Spleen (tissue), 11 donors: ENCODE data around the gene ZG16. TPM values are rescaled to one million over a fixed set of nuclear protein-coding genes. Genes with fewer than 3 reads are reported as not detected.

Source experiments
- DNase-seq: peaks from one replicate; pipeline ENCODE4 v3.0.0-alpha.2; 2020
- H3K27ac ChIP-seq, 8 donors: fragments of 200-600 bp; sonication (generic) in 7 of 8; 1 replicate in 4 of 8; 2 replicates in 4 of 8; pipeline versions ENCODE4 v1.5.0 to v1.8.0; 2016 to 2021; ENCODE audit warnings: inconsistent platforms in 4 of 8, mild to moderate bottlenecking in 4 of 8, moderate library complexity in 1 of 8
- H3K27me3 ChIP-seq, 7 donors: fragments of 200-600 bp; sonication (generic) in 6 of 7; replicated peaks in 1 of 7; 1 replicate in 4 of 7; 2 replicates in 3 of 7; pipeline versions ENCODE4 v1.5.0 to v1.8.0; 2016 to 2021; ENCODE audit warnings: inconsistent platforms in 3 of 7, mild to moderate bottlenecking in 1 of 7
- H3K36me3 ChIP-seq, 6 donors: fragments of 200-600 bp; sonication (generic) in 5 of 6; 1 replicate in 4 of 6; 2 replicates in 2 of 6; pipeline versions ENCODE4 v1.5.0 to v1.8.0; 2016 to 2021; ENCODE audit warnings: inconsistent platforms in 2 of 6
- H3K4me1 ChIP-seq, 6 donors: fragments of 200-600 bp; sonication (generic) in 5 of 6; 1 replicate in 3 of 6; 2 replicates in 3 of 6; pipeline versions ENCODE4 v1.5.0 to v1.8.0; 2016 to 2021; ENCODE audit warnings: inconsistent platforms in 3 of 6
- H3K4me3 ChIP-seq, 8 donors: fragments of 200-600 bp; sonication (generic) in 7 of 8; 1 replicate in 4 of 8; 2 replicates in 4 of 8; pipeline versions ENCODE4 v1.5.0 to v1.8.0; 2016 to 2021; ENCODE audit warnings: inconsistent platforms in 4 of 8, mild to moderate bottlenecking in 4 of 8, moderate library complexity in 2 of 8
- H3K9me3 ChIP-seq, 8 donors: fragments of 200-600 bp; sonication (generic) in 7 of 8; 1 replicate in 4 of 8; 2 replicates in 4 of 8; pipeline versions ENCODE4 v1.5.0 to v1.8.0; 2016 to 2021; ENCODE audit warnings: inconsistent platforms in 4 of 8
- CTCF ChIP-seq, 11 experiments: fragments of 200-600 bp in 7 of 11; fragments of 450-650 bp in 4 of 11; sonication (generic) in 4 of 11; IDR thresholded peaks in 8 of 11; conservative IDR thresholded peaks in 3 of 11; 1 replicate in 7 of 11; 2 replicates in 4 of 11; pipeline versions ENCODE4 v1.4.0 to v1.8.0; 2016 to 2021; ENCODE audit warnings: antibody characterized with exemption in 11 of 11, inconsistent platforms in 4 of 11, mild to moderate bottlenecking in 1 of 11
- POLR2A ChIP-seq, 3 donors: fragments of 450-650 bp; IDR thresholded peaks; one replicate each; pipeline ENCODE4 v1.5.1; 2017; ENCODE audit warnings: antibody characterized with exemption in 3 of 3, mild to moderate bottlenecking in 1 of 3
- POLR2AphosphoS5 ChIP-seq, 3 donors: sonication (generic); formaldehyde crosslinking; IDR thresholded peaks; one replicate each; pipeline ENCODE4 v1.5.1; 2017; ENCODE audit warnings: antibody characterized with exemption in 3 of 3
- WGBS, 5 donors: extraction: QIAGEN DNeasy Blood & Tissue Kit in 3 of 5; methylation state at CpG; one replicate each; pipeline versions ENCODE4 v1.1.5 to v1.1.7; 2013 to 2018; 5-methylcytosine and 5-hydroxymethylcytosine counted together
- intact Hi-C: fragments of 100-400 bp; cut with DNase I; formaldehyde crosslinking; loops from one replicate; pipeline ENCODE4 v1.15.0; 2023; ENCODE audit warnings: low total_unique reads
- polyA plus RNA-seq, 3 donors: library from polyadenylated mRNA; stranded (reverse); fragments of 200-250 nt; gene quantifications; one replicate each; pipeline ENCODE4 v1.2.1, GENCODE V29; 2013
- total RNA-seq, 7 donors: library from RNA; depleted of rRNA in 3 of 7; stranded (reverse); fragments of >200 nt in 3 of 7; fragmentation: NEBNext Ultra II Directional in 4 of 7; extraction: Animal tissue kit (Norgen Biotek cat#: 25700) in 4 of 7; gene quantifications; one replicate each; pipeline versions ENCODE4 v1.1.0 to v1.2.1, GENCODE V29; 2016 to 2021
- donor health status: healthy with polysubstance abuse.
- donor health status: DM: no; HTN: no; CAD: no; lungs with moderate emphysema.
- donor health status: DM: no; HTN: no; CAD: no.
- donor health status: Bipolar disorder and iron deficiency.
- donor health status: healthy.
- donor health status: DM: no; HTN: no; CAD: no.
- donor health status: DM: yes; HTN: yes; CAD: no.

The ZG16 gene
- total and polyA plus RNA-seq, 10 donors = 0.06 to 0.07 TPM; not detected in 8

GRCh38 chr16:29806099-29806579, 28.1 kb downstream of the ZG16 start, which contains the start of gene MAZ:
MAZ (plus strand) TSS chr16:29806529; CDS start chr16:29806702, 173 bp downstream.
- peak; percentile 93 for DNase-seq
- peaks cover 0 to 50% (median 19%) of the 10 kb centered on the region in 6 donors for H3K36me3 ChIP-seq
- H3K4me1 ChIP-seq = peaks cover 39 to 57% (median 54%) of the 10 kb centered on the region in 6 donors
- no peaks in the 10 kb centered on the region for H3K9me3 ChIP-seq
- H3K27ac ChIP-seq = peak within 1 kb of the TSS; percentile 97 to 100 (median 98)
- H3K27me3 ChIP-seq = no peaks in the 10 kb centered on the region
- WGBS, 5 donors = 2 to 4% (median 3%) methylated on average over 8 to 53 of the region's 67 CpGs; no CpG with 5 or more reads in 2 of the 5 donors
- intact Hi-C loops = no loop called here
- peak within 1 kb of the TSS; percentile 64 to 92 (median 74) for H3K4me3 ChIP-seq
- no peak for TF ChIP-seq POLR2AphosphoS5 (IDR thresholded peaks at IDR 0.05)
- no peak for TF ChIP-seq POLR2A (IDR thresholded peaks at IDR 0.05)
- no peak for TF ChIP-seq CTCF (IDR thresholded peaks at IDR 0.05 in 8 of 11, conservative IDR thresholded peaks at IDR 0.05 in 3 of 11)

- 0 to 1% (median 0%) methylated on average over 12 to 99 of the region's 99 CpGs for WGBS, 5 donors
Observed at GRCh38 chr16:29806641-29807425, 28.8 kb downstream of the ZG16 start.

GRCh38 chr16:29807426-29808218, 29.6 kb downstream of the ZG16 start:
- Histone ChIP-seq H3K4me3 (peak overlapping the region; percentile 45 to 92 (median 56)), H3K9me3 (no peaks in the 10 kb centered on the region), H3K27ac (peak overlapping the region; percentile 88 to 100 (median 94)), H3K4me1 (peaks cover 52 to 72% (median 69%) of the 10 kb centered on the region in 6 donors), H3K27me3 (peaks cover 0 to 14% (median 10%) of the 10 kb centered on the region in 7 donors), H3K36me3 (peaks cover 0 to 36% (median 19%) of the 10 kb centered on the region in 6 donors)
- TF ChIP-seq POLR2AphosphoS5 (IDR thresholded peaks at IDR 0.05) = peak; percentile 87 to 94 (median 90)
- peak in 1 of 3 donors; percentile 5 for TF ChIP-seq POLR2A (IDR thresholded peaks at IDR 0.05)
- TF ChIP-seq CTCF (IDR thresholded peaks at IDR 0.05 in 8 of 11, conservative IDR thresholded peaks at IDR 0.05 in 3 of 11) = peak in 9 of 11 experiments; percentile 24 to 69 (median 43)
- 0 to 1% (median 0%) methylated on average over 17 to 69 of the region's 69 CpGs for WGBS, 5 donors
- DNase-seq = peak; percentile 97
- intact Hi-C loops = no loop called here

More at GRCh38 chr16:29806641-29807425, 28.8 kb downstream of the ZG16 start:
- intact Hi-C loops = no loop called here
- Histone ChIP-seq H3K27me3 (peaks cover 0 to 7% (median 3%) of the 10 kb centered on the region in 7 donors), H3K36me3 (peaks cover 0 to 44% (median 19%) of the 10 kb centered on the region in 6 donors), H3K27ac (peak overlapping the region; percentile 88 to 100 (median 94)), H3K4me1 (peaks cover 46 to 64% (median 61%) of the 10 kb centered on the region in 6 donors), H3K4me3 (peak overlapping the region; percentile 45 to 92 (median 56)), H3K9me3 (no peaks in the 10 kb centered on the region)
- peak; percentile 93 for DNase-seq
- no peak for TF ChIP-seq CTCF (IDR thresholded peaks at IDR 0.05 in 8 of 11, conservative IDR thresholded peaks at IDR 0.05 in 3 of 11)
- no peak for TF ChIP-seq POLR2AphosphoS5 (IDR thresholded peaks at IDR 0.05)
- TF ChIP-seq POLR2A (IDR thresholded peaks at IDR 0.05) = no peak
